Adrenal gland (tissue), 12 donors: Measurements from ENCODE around the gene RIC8A. TPM values are rescaled to one million over a fixed set of nuclear protein-coding genes. Genes with fewer than 3 reads are reported as not detected.

Experiments
- DNase-seq, 7 donors: peaks; one replicate each; pipeline ENCODE4 v3.0.0-alpha.2; 2019 to 2020
- H3K27ac ChIP-seq, 5 donors: fragments of 200-600 bp; sonication (generic) in 4 of 5; 1 replicate in 3 of 5; 2 replicates in 2 of 5; pipeline versions ENCODE4 v1.5.1 to v1.8.0; 2016 to 2020; ENCODE audit warnings: mild to moderate bottlenecking in 1 of 5
- H3K27me3 ChIP-seq: fragments of 200-600 bp; 2 replicates; pipeline ENCODE4 v1.8.0; 2021
- H3K36me3 ChIP-seq, 2 donors: fragments of 200-600 bp; replicated peaks in 1 of 2; 1 replicate in 1 of 2; 2 replicates in 1 of 2; pipeline versions ENCODE4 v1.5.1 to v1.8.0; 2018 to 2022
- H3K4me1 ChIP-seq, 2 donors: fragments of 200-600 bp; replicated peaks in 1 of 2; 1 replicate in 1 of 2; 2 replicates in 1 of 2; pipeline versions ENCODE4 v1.5.1 to v1.8.0; 2018 to 2021
- H3K4me3 ChIP-seq, 4 donors: fragments of 200-600 bp; sonication (generic) in 3 of 4; one replicate each; pipeline ENCODE4 v1.5.1; 2016 to 2018
- H3K9me3 ChIP-seq, 3 donors: fragments of 200-600 bp; sonication (generic) in 1 of 3; replicated peaks in 1 of 3; 1 replicate in 2 of 3; 2 replicates in 1 of 3; pipeline versions ENCODE4 v1.5.1 to v1.8.0; 2016 to 2021
- POLR2A ChIP-seq, 2 donors: fragments of 450-650 bp; IDR thresholded peaks; one replicate each; pipeline ENCODE4 v1.6.1; 2017; ENCODE audit warnings: antibody characterized with exemption in 2 of 2, mild to moderate bottlenecking in 2 of 2, moderate library complexity in 1 of 2
- WGBS, 4 donors: extraction: QIAGEN DNeasy Blood & Tissue Kit in 2 of 4; methylation state at CpG; one replicate each; pipeline versions ENCODE4 v1.1.5 to v1.1.7; 2013 to 2017; 5-methylcytosine and 5-hydroxymethylcytosine counted together
- intact Hi-C, 2 donors: fragments of 100-400 bp; cut with DNase I; formaldehyde crosslinking; loops; one replicate each; pipeline versions ENCODE4 v1.14.1 to v1.15.0; 2022 to 2023
- polyA plus RNA-seq, 3 donors: library from polyadenylated mRNA; stranded (reverse); fragments of 200-250 nt in 2 of 3; fragments of 350-450 nt in 1 of 3; fragmentation: Illumina TruSeq in 1 of 3; extraction: RNeasy Lipid Tissue Mini Kit (QIAGEN cat#74804) in 1 of 3; gene quantifications; one replicate each; pipeline ENCODE4 v1.2.3, GENCODE V29; 2013 to 2014
- total RNA-seq, 9 donors: library from RNA; depleted of rRNA in 4 of 9; stranded (reverse); fragments of >200 nt in 4 of 9; fragments of 120-200 nt in 1 of 9; fragmentation: NEBNext Ultra II Directional in 1 of 9; extraction: Animal tissue kit (Norgen Biotek cat#: 25700) in 1 of 9; gene quantifications; one replicate each; pipeline versions ENCODE4 v1.1.0 to v1.2.4, GENCODE V29; 2013 to 2023
- TF ChIP-seq, protein P1 (sequence below), 6 experiments: fragments of 450-650 bp in 4 of 6; fragments of 200-600 bp in 2 of 6; sonication (generic) in 1 of 6; IDR thresholded peaks; 1 replicate in 5 of 6; 2 replicates in 1 of 6; pipeline versions ENCODE4 v1.5.1 to v1.8.0; 2016 to 2021; ENCODE audit warnings: antibody characterized with exemption in 6 of 6, mild to moderate bottlenecking in 2 of 6, moderate library complexity in 1 of 6
- donor health status: healthy with polysubstance abuse.
- donor health status: Bipolar disorder and iron deficiency.
- donor health status: DM: yes; HTN: yes; CAD: no.
- donor health status: DM: no; HTN: no; CAD: no.
- donor health status: DM: no; HTN: no; CAD: no.
- donor health status: DM: yes; HTN: yes; CAD: no.

RIC8A gene
- total and polyA plus RNA-seq, 12 donors, result 60.9 to 105 (median 79.1) TPM

DNA sequence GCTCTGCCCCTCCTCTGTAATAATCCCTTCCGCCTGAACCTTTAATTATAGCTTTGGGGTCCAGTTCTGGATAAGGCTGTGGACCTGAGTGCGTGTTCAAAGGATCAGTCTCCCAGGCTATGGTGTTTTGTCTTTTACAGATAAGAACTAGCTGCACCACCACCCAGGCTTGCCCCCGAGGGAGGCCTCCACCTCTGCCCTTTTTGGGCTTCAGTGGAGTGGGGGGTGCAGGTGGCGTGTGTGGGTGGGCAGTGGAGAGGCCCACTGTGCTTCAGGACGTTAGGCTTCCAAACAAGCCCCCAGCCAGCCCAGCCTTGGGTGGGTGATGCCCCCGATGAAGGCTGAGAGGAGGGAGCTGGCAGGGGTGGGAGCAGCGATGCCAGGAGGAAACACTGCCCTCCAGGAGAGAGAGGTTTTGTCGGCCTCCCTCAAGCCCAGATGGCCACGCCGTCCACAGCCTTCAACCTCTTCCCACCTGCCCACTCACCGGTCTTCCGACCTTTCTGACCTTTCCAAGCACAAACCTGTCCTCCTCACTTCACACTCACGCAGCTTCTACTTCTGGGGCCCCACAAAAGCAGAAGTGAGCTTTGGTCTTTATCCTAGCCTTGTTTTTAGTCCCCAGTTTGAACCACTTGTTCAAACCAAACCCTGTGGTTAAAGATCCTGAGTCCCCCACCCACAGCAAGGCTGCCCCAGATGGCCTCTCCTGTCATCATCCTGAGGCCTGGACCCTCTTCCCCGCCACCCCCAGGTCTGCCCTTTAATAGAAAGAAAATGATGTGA is 49.6 kb downstream of the RIC8A start:
- intact Hi-C loops, result no loop called here
- Histone ChIP-seq H3K36me3 (peaks cover 0 to 14% of the 10 kb centered on the region in 2 donors), H3K4me1 (no peaks in the 10 kb centered on the region), H3K27me3 (no peaks in the 10 kb centered on the region), H3K27ac (no peak overlapping the region), H3K9me3 (no peaks in the 10 kb centered on the region), H3K4me3 (no peak overlapping the region)
- 70 to 81% (median 72%) methylated on average over 11 to 14 of the region's 14 CpGs for WGBS, 4 donors
- DNase-seq, result no peak
- no peak for TF ChIP-seq POLR2A (IDR thresholded peaks at IDR 0.05)
- TF ChIP-seq, protein P1, sequence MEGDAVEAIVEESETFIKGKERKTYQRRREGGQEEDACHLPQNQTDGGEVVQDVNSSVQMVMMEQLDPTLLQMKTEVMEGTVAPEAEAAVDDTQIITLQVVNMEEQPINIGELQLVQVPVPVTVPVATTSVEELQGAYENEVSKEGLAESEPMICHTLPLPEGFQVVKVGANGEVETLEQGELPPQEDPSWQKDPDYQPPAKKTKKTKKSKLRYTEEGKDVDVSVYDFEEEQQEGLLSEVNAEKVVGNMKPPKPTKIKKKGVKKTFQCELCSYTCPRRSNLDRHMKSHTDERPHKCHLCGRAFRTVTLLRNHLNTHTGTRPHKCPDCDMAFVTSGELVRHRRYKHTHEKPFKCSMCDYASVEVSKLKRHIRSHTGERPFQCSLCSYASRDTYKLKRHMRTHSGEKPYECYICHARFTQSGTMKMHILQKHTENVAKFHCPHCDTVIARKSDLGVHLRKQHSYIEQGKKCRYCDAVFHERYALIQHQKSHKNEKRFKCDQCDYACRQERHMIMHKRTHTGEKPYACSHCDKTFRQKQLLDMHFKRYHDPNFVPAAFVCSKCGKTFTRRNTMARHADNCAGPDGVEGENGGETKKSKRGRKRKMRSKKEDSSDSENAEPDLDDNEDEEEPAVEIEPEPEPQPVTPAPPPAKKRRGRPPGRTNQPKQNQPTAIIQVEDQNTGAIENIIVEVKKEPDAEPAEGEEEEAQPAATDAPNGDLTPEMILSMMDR (IDR thresholded peaks at IDR 0.05), result no peak

GRCh38 chr11:257766-258493 is 50.4 kb downstream of the RIC8A start:
- no peaks in the 10 kb centered on the region for H3K27me3 ChIP-seq
- TF ChIP-seq, protein P1 (IDR thresholded peaks at IDR 0.05), result peak in 1 of 6 experiments; percentile 11
- no peak for TF ChIP-seq POLR2A (IDR thresholded peaks at IDR 0.05)
- H3K4me1 ChIP-seq, result no peaks in the 10 kb centered on the region
- H3K9me3 ChIP-seq, result no peaks in the 10 kb centered on the region
- no peak overlapping the region for H3K27ac ChIP-seq
- H3K4me3 ChIP-seq, result no peak overlapping the region
- 68 to 79% (median 72%) methylated on average over 11 to 15 of the region's 15 CpGs for WGBS, 4 donors
- intact Hi-C loops, result no loop called here
- DNase-seq, result peak in 1 of 7 donors; percentile 42
- H3K36me3 ChIP-seq, result peaks cover 0 to 6% of the 10 kb centered on the region in 2 donors

GRCh38 chr11:259413-259812 is 51.9 kb downstream of the RIC8A start:
- H3K27me3 ChIP-seq, result no peaks in the 10 kb centered on the region
- 70 to 72% (median 71%) methylated on average over 8 to 10 of the region's 10 CpGs for WGBS, 4 donors
- no peak overlapping the region for H3K27ac ChIP-seq
- no peaks in the 10 kb centered on the region for H3K4me1 ChIP-seq
- no peak for DNase-seq
- no peaks in the 10 kb centered on the region for H3K36me3 ChIP-seq
- TF ChIP-seq, protein P1 (IDR thresholded peaks at IDR 0.05), result no peak
- TF ChIP-seq POLR2A (IDR thresholded peaks at IDR 0.05), result no peak
- H3K4me3 ChIP-seq, result no peak overlapping the region
- no peaks in the 10 kb centered on the region for H3K9me3 ChIP-seq
- intact Hi-C loops, result no loop called here

DNA sequence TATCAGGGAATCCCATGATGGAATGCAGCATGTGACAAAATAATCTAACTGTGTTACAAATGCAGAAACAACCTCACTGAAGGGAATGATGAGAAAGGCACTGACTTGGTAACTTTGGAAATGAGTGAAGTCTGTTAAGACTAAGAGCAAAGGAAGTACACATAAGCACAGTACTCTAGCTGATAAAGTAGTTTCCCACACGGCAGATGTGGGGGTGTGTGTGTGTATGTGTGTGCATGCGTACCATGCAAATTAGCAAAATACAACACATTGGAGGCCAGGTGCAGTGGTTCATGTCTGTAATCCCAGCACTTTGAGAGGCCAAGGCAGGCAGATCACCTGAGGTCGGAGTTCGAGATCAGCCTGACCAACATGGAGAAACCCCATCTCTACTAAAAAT is 54.1 kb downstream of the RIC8A start:
- no peak overlapping the region for H3K27ac ChIP-seq
- H3K36me3 ChIP-seq, result no peaks in the 10 kb centered on the region
- no peaks in the 10 kb centered on the region for H3K27me3 ChIP-seq
- H3K4me1 ChIP-seq, result no peaks in the 10 kb centered on the region
- 73 to 89% (median 87%) methylated on average over 4 of the region's 4 CpGs for WGBS, 4 donors
- H3K9me3 ChIP-seq, result no peaks in the 10 kb centered on the region
- no peak overlapping the region for H3K4me3 ChIP-seq
- TF ChIP-seq POLR2A (IDR thresholded peaks at IDR 0.05), result no peak
- intact Hi-C loops, result no loop called here
- no peak for DNase-seq

Other genes starting within 250 kb of the RIC8A start
- gene SCGB1C1, start 14.6 kb upstream of the RIC8A start, total RNA-seq, result not detected
- not detected for gene SCGB1C1, start 14.6 kb upstream of the RIC8A start, polyA plus RNA-seq
- gene BET1L, start 309 bp upstream of the RIC8A start, total RNA-seq, result 10 to 100 TPM; 16.2 to 89.7 (median 50.8) TPM
- gene BET1L, start 309 bp upstream of the RIC8A start, polyA plus RNA-seq, result 10 to 100 TPM; 23.6 to 76.3 (median 26.9) TPM
- gene SIRT3, start 28.6 kb downstream of the RIC8A start, total RNA-seq, result 10 to 100 TPM; 13.8 to 28.2 (median 23.5) TPM
- gene SIRT3, start 28.6 kb downstream of the RIC8A start, polyA plus RNA-seq, result 10 to 100 TPM; 18.2 to 30.6 (median 29.4) TPM
- 100 to 1,000 TPM in 2 of 9 donors, 10 to 100 TPM in 7; 62.2 to 165 (median 86.4) TPM for gene PSMD13, start 29.3 kb downstream of the RIC8A start, total RNA-seq
- 100 to 1,000 TPM; 113 to 174 (median 146) TPM for gene PSMD13, start 29.3 kb downstream of the RIC8A start, polyA plus RNA-seq
- gene NLRP6, start 70.7 kb downstream of the RIC8A start, total RNA-seq, result under 1 TPM in 6 of 9 donors, not detected in 3; 0.14 to 0.69 (median 0.24) TPM
- gene NLRP6, start 70.7 kb downstream of the RIC8A start, polyA plus RNA-seq, result under 1 TPM in 1 of 3 donors, not detected in 2; 0.16 TPM
- gene PGGHG, start 81.4 kb downstream of the RIC8A start, total RNA-seq, result 1 to 10 TPM; 1.2 to 9.8 (median 7.1) TPM
- gene PGGHG, start 81.4 kb downstream of the RIC8A start, polyA plus RNA-seq, result 10 to 100 TPM in 2 of 3 donors, under 1 TPM in 1; 0.55 to 77.2 (median 29.4) TPM
- gene IFITM5, start 91.8 kb downstream of the RIC8A start, total RNA-seq, result not detected
- not detected for gene IFITM5, start 91.8 kb downstream of the RIC8A start, polyA plus RNA-seq
- 100 to 1,000 TPM in 7 of 9 donors, 10 to 100 TPM in 2; 30.7 to 269 (median 155) TPM for gene IFITM2, start 100.1 kb downstream of the RIC8A start, total RNA-seq
- gene IFITM2, start 100.1 kb downstream of the RIC8A start, polyA plus RNA-seq, result 100 to 1,000 TPM; 290 to 835 (median 443) TPM
- gene IFITM1, start 106.3 kb downstream of the RIC8A start, total RNA-seq, result 100 to 1,000 TPM in 3 of 9 donors, 10 to 100 TPM in 6; 12.1 to 238 (median 84.5) TPM
- gene IFITM1, start 106.3 kb downstream of the RIC8A start, polyA plus RNA-seq, result 100 to 1,000 TPM in 2 of 3 donors, 10 to 100 TPM in 1; 84.6 to 360 (median 139) TPM
- 100 to 1,000 TPM in 8 of 9 donors, 10 to 100 TPM in 1; 80.5 to 946 (median 291) TPM for gene IFITM3, start 113.2 kb downstream of the RIC8A start, total RNA-seq
- gene IFITM3, start 113.2 kb downstream of the RIC8A start, polyA plus RNA-seq, result 1,000 to 10,000 TPM in 1 of 3 donors, 100 to 1,000 TPM in 2; 454 to 1,592 (median 502) TPM
- gene B4GALNT4, start 161.8 kb downstream of the RIC8A start, total RNA-seq, result 1 to 10 TPM in 4 of 9 donors, under 1 TPM in 3, not detected in 2; 0.29 to 4.6 (median 1.1) TPM
- gene B4GALNT4, start 161.8 kb downstream of the RIC8A start, polyA plus RNA-seq, result 10 to 100 TPM in 1 of 3 donors, 1 to 10 TPM in 1, under 1 TPM in 1; 0.15 to 30.3 (median 9.1) TPM
- under 1 TPM in 3 of 9 donors, not detected in 6; 0.45 to 0.65 (median 0.65) TPM for gene PKP3, start 186.5 kb downstream of the RIC8A start, total RNA-seq
- gene PKP3, start 186.5 kb downstream of the RIC8A start, polyA plus RNA-seq, result under 1 TPM in 1 of 3 donors, not detected in 2; 0.37 TPM
- gene SIGIRR, start 207.3 kb downstream of the RIC8A start, total RNA-seq, result 10 to 100 TPM in 7 of 9 donors, 1 to 10 TPM in 2; 5.7 to 70.0 (median 21.1) TPM
- 100 to 1,000 TPM in 1 of 3 donors, 10 to 100 TPM in 1, 1 to 10 TPM in 1; 2.7 to 111 (median 80.4) TPM for gene SIGIRR, start 207.3 kb downstream of the RIC8A start, polyA plus RNA-seq
- 1 to 10 TPM in 1 of 9 donors, under 1 TPM in 3, not detected in 5; 0.52 to 2.2 (median 0.79) TPM for gene ANO9, start 234.3 kb downstream of the RIC8A start, total RNA-seq
- gene ANO9, start 234.3 kb downstream of the RIC8A start, polyA plus RNA-seq, result 1 to 10 TPM in 2 of 3 donors, under 1 TPM in 1; 0.07 to 2.9 (median 1.2) TPM
- 10 to 100 TPM; 20.7 to 85.9 (median 41.4) TPM for gene PTDSS2, start 242.6 kb downstream of the RIC8A start, total RNA-seq
- gene PTDSS2, start 242.6 kb downstream of the RIC8A start, polyA plus RNA-seq, result 100 to 1,000 TPM in 1 of 3 donors, 10 to 100 TPM in 2; 11.0 to 109 (median 53.7) TPM